GM12878 (cell line): ENCODE measurements around the gene KLHL18. TPM values are rescaled to one million over a fixed set of nuclear protein-coding genes. Genes with fewer than 3 reads are reported as not detected.

ENCODE experiments used
- ATAC-seq: fragments of 200-7000 bp; cut with Tn5 transposase; 3 replicates; pipeline ENCODE4 v1.9.1; 2020; ENCODE audit warnings: mild to moderate bottlenecking, moderate library complexity
- BruUV-seq: library from RNA; stranded (reverse); fragments of 400-500 nt; replicated peaks from 2 replicates; lab custom pipeline; 2021; lab: Mats Ljungman, UMichigan
- CTCF ChIA-PET: fragments of 300-600 bp; sonication (Branson Sonifier 250); formaldehyde crosslinking; extraction: SDS; loops from one replicate; lab custom pipeline; 2021; ENCODE audit warnings: inconsistent platforms; lab: Yijun Ruan, JAX
- POLR2A ChIA-PET: fragments of 350-600 bp; formaldehyde crosslinking; extraction: SDS; loops from one replicate; lab custom pipeline; 2021; ENCODE audit warnings: inconsistent platforms; lab: Charles Lee
- RAD21 ChIA-PET: fragments of 300-600 bp; sonication (Branson Sonifier 250); formaldehyde crosslinking; loops from one replicate; lab custom pipeline; 2023; ENCODE audit warnings: antibody characterized with exemption; ENCODE audit not compliant: unreplicated experiment; lab: Charles Lee
- SMC1A ChIA-PET: fragments of 300-600 bp; sonication (Branson Sonifier 250); formaldehyde crosslinking; loops from one replicate; lab custom pipeline; 2023; ENCODE audit not compliant: unreplicated experiment, uncharacterized antibody; lab: Charles Lee
- DNase-seq: peaks from one replicate; pipeline ENCODE4 v3.0.0-alpha.2; 2011; ENCODE audit warnings: low read depth, low spot score
- FAIRE-seq: peaks from 3 replicates; lab custom pipeline; 2011; peaks lifted over from hg19 to GRCh38; lab: Jason Lieb, UNC
- H2AFZ ChIP-seq: 2 replicates; pipeline ENCODE4 v1.6.0; 2011; ENCODE audit warnings: low read depth, low read length, control low read depth; ENCODE audit not compliant: control insufficient read depth
- H3K27ac ChIP-seq: 2 replicates; pipeline ENCODE4 v1.5.1; 2011; ENCODE audit warnings: control low read depth; ENCODE audit not compliant: control insufficient read depth, insufficient read depth
- H3K27me3 ChIP-seq, 2 experiments: replicated peaks in 1 of 2; 2 replicates each; pipeline versions ENCODE4 v1.6.0 to v1.6.1; 2011; ENCODE audit warnings: low read length in 1 of 2; ENCODE audit not compliant: control insufficient read depth in 2 of 2, insufficient read depth in 2 of 2
- H3K36me3 ChIP-seq, 2 experiments: 2 replicates each; pipeline ENCODE4 v1.5.1; 2011; ENCODE audit warnings: low read length in 1 of 2; ENCODE audit not compliant: control insufficient read depth in 2 of 2, insufficient read depth in 2 of 2
- H3K4me1 ChIP-seq: 2 replicates; pipeline ENCODE4 v1.6.1; 2011; ENCODE audit warnings: mild to moderate bottlenecking, low read length, moderate library complexity, mixed read lengths; ENCODE audit not compliant: control insufficient read depth, insufficient read depth
- H3K4me2 ChIP-seq: 2 replicates; pipeline ENCODE4 v1.6.0; 2011; ENCODE audit warnings: control low read depth; ENCODE audit not compliant: control insufficient read depth, insufficient read depth
- H3K4me3 ChIP-seq: fragments of 200-600 bp; sonication (generic); 2 replicates; pipeline ENCODE4 v1.5.1; 2016
- H3K79me2 ChIP-seq: 2 replicates; pipeline ENCODE4 v1.6.0; 2011; ENCODE audit warnings: low read length; ENCODE audit not compliant: control insufficient read depth, insufficient read depth
- H3K9ac ChIP-seq: 2 replicates; pipeline ENCODE4 v1.8.0; 2011; ENCODE audit warnings: low read length, control low read depth, mixed read lengths; ENCODE audit not compliant: control insufficient read depth, insufficient read depth
- H3K9me3 ChIP-seq: replicated peaks from 3 replicates; pipeline ENCODE4 v1.5.1; 2011; ENCODE audit warnings: mild to moderate bottlenecking, low read length; ENCODE audit not compliant: control insufficient read depth, insufficient read depth
- H4K20me1 ChIP-seq: 2 replicates; pipeline ENCODE4 v1.6.0; 2011; ENCODE audit not compliant: control insufficient read depth, insufficient read depth
- BCLAF1 ChIP-seq: fragments of 450-650 bp; IDR thresholded peaks from 2 replicates; pipeline ENCODE4 v1.6.1; 2017; ENCODE audit warnings: antibody characterized with exemption, mild to moderate bottlenecking, moderate library complexity
- ETV6 ChIP-seq, 2 experiments: fragments of 450-650 bp in 1 of 2; IDR thresholded peaks in 1 of 2; conservative IDR thresholded peaks in 1 of 2; 2 replicates each; pipeline ENCODE4 v1.6.1; 2014; ENCODE audit warnings: antibody characterized with exemption in 1 of 2, borderline replicate concordance in 1 of 2, low read depth in 1 of 2, mild to moderate bottlenecking in 1 of 2, moderate library complexity in 1 of 2
- GABPA ChIP-seq: IDR thresholded peaks from 2 replicates; pipeline ENCODE4 v1.6.1; 2014; ENCODE audit warnings: antibody characterized with exemption, low read depth, mild to moderate bottlenecking, inconsistent platforms
- HSF1 ChIP-seq: fragments of 150-350 bp; IDR thresholded peaks from 2 replicates; pipeline ENCODE4 v1.6.1; 2014; ENCODE audit warnings: mild to moderate bottlenecking, low read depth, low read length
- IRF3 ChIP-seq: fragments of 450-650 bp; IDR thresholded peaks from 2 replicates; pipeline ENCODE4 v1.6.1; 2014; ENCODE audit warnings: mild to moderate bottlenecking
- RAD21 ChIP-seq: IDR thresholded peaks from 2 replicates; pipeline ENCODE4 v1.6.1; 2011; ENCODE audit warnings: mild to moderate bottlenecking, low read depth, low read length, moderate library complexity; ENCODE audit not compliant: insufficient read depth
- SRF ChIP-seq, 2 experiments: IDR thresholded peaks; 2 replicates each; pipeline ENCODE4 v1.6.1; 2011; ENCODE audit warnings: low read depth in 2 of 2, low read length in 2 of 2, mild to moderate bottlenecking in 1 of 2, moderate library complexity in 1 of 2
- ZNF207 ChIP-seq: fragments of 450-650 bp; IDR thresholded peaks from 2 replicates; pipeline ENCODE4 v1.6.1; 2014; ENCODE audit warnings: antibody characterized with exemption, mild to moderate bottlenecking, borderline replicate concordance
- WGBS: methylation state at CpG from one replicate; pipeline ENCODE4 v1.1.6; 2016; ENCODE audit warnings: low lambda C conversion rate; ENCODE audit not compliant: insufficient replicate concordance, insufficient coverage; ENCODE audit errors: missing lambda C conversion rate; 5-methylcytosine and 5-hydroxymethylcytosine counted together
- in situ Hi-C: fragments of 300-500 bp; cut with MboI; formaldehyde crosslinking; loops from 9 replicates; pipeline ENCODE4 v1.14.3; 2018; ENCODE audit warnings: mixed read lengths
- intact Hi-C: fragments of 100-400 bp; cut with micrococcal nuclease; formaldehyde crosslinking; loops from one replicate; pipeline ENCODE4 v1.14.2; 2022; ENCODE audit not compliant: unreplicated experiment
- polyA plus RNA-seq, 11 experiments: library from polyadenylated mRNA; depleted of rRNA in 4 of 11; unstranded in 6 of 11; stranded (reverse) in 5 of 11; fragments of >200 nt; fragmentation: Nextera tagmentation in 4 of 11; fragmentation: Illumina TruSeq in 1 of 11; extraction: Ambion mirVana in 4 of 11; extraction: Trizol in 1 of 11; gene quantifications; 1 replicate in 1 of 11; 2 replicates in 10 of 11; pipeline versions ENCODE4 v1.2.1 to v1.2.3, GENCODE V29; 2011 to 2016; ENCODE audit warnings: inconsistent platforms in 2 of 11, missing spikeins in 2 of 11, low read depth in 1 of 11
- total RNA-seq, 4 experiments: library from RNA; depleted of rRNA in 3 of 4; stranded (reverse); fragments of >200 nt in 3 of 4; fragmentation: Illumina TruSeq in 1 of 4; extraction: Trizol in 1 of 4; gene quantifications; 2 replicates each; pipeline versions ENCODE4 v1.2.1 to v1.2.3, GENCODE V29; 2013 to 2021

Gene KLHL18
- total and polyA plus RNA-seq, 10 of the 15 experiments (the other 5 are each of a cell fraction or from before 2014, with no cell fraction given) = 24.0 to 69.8 (median 51.7) TPM

- TF ChIP-seq ETV6 (conservative IDR thresholded peaks at IDR 0.05 in 1 of 2, IDR thresholded peaks at IDR 0.05 in 1 of 2; ENCODE audit: borderline replicate concordance in 1 of 2, low read depth in 1 of 2) (no peak), HSF1 (no peak), SRF (IDR thresholded peaks at IDR 0.05; ENCODE audit: low read depth in 2 of 2, low read length in 2 of 2) (no peak), GABPA (no peak), IRF3 (no peak), ZNF207 (no peak), RAD21 (no peak)
These were observed 73.5 kb downstream of the KLHL18 start (continued) for GRCh38 chr3:47356201-47356600.

- ATAC-seq (no peak), DNase-seq (no peak), FAIRE-seq (no peak)
- no peaks in the 10 kb centered on the region for H3K36me3 ChIP-seq
- no TSS peak for BruUV-seq
- CTCF ChIA-PET = interaction anchor here (1.0 kb wide), 1 partner anchor 10 kb away, joined by 3 read pairs; no protein-coding TSS in a partner anchor
- no peaks in the 10 kb centered on the region for H3K4me1 ChIP-seq
- SMC1A ChIA-PET = interaction anchor here (0.8 to 1.5 kb wide), 2 partner anchors 13 to 17 kb away, joined by 3 read pairs; no protein-coding TSS in a partner anchor
- no peak overlapping the region for H3K4me3 ChIP-seq
- intact Hi-C loops = no loop called here
- H3K27me3 ChIP-seq = no peaks in the 10 kb centered on the region
- H2AFZ ChIP-seq = no peak overlapping the region
- no peaks in the 10 kb centered on the region for H3K79me2 ChIP-seq
- H3K27ac ChIP-seq = no peak overlapping the region
- no peaks in the 10 kb centered on the region for H4K20me1 ChIP-seq
- WGBS = 0% methylated on average over 1 of the region's 1 CpG
- TF ChIP-seq BCLAF1 = no peak
- in situ Hi-C loops = no loop called here
- H3K9ac ChIP-seq = no peak overlapping the region
- RAD21 ChIA-PET = no interaction called here
- peaks cover 8% of the 10 kb centered on the region; the same call in 2 of the 3 replicates for H3K9me3 ChIP-seq
- POLR2A ChIA-PET = no interaction called here
- H3K4me2 ChIP-seq = no peak overlapping the region
These were observed 76.6 kb downstream of the KLHL18 start for GRCh38 chr3:47359323-47359722.
